Stimulated activated CD4-positive, alpha-beta T cell treated with anti-CD3 and anti-CD28 coated beads, Interleukin-1b, Interleukin-23, amount 100 ng/mL, for 4 hours (primary cell): Measurements from ENCODE around the gene CCL26.
A peak's percentile ranks its signal among the peaks of the same experiment; 100 is the strongest.
"Not testable (repeated sequence)": the region's sequence is repeated elsewhere in the genome, so short reads cannot be mapped to it uniquely, and the experiment has no call there.

ENCODE experiments used
- DNase-seq, 2 donors: peaks; one replicate each; pipeline ENCODE4 v3.0.0-alpha.2; 2020; ENCODE audit warnings: low read depth in 2 of 2

The CCL26 gene

DNA sequence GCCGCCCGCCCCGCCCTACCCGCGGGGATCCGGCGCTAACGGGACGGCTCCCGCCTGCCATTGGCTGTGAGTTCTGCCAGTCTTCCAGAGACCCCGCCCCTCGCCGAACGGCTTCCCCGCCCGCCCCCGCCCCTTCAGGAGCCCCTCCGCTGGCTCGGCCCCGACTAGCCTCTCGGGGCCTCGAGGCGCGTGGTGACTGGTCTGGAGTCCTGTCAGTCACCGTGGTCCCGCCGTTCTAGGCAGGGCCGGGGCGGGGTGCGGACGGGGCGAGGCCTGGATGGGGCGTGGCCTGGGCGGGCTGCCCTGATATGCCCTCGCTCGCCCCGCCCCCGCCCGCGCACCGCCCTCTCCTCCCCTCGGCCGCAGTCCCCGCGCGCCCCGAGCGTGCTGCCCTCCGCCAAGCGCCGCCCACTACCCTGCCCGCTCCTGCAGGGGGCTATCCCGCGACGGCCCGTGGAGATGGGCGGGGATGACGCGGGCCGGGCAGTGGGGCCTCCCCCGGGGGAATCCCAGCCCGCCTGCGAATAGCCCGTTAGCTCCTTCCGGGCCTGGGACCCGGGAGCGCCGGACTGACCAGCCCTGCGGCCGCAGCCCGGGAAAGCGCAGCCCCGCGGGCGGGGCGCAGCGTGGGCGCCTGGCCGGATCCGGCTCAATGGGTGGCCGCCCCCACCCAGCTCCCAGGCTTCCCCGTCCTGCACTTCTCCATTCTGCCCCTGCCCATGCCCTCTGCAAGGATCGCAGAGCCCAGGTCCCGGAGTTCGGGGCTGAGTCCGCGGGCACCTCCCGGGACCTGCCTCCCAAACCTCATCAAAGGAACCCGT is 32.8 kb downstream of the CCL26 start:
- DNase-seq, result peak; percentile 98 to 99

DNA sequence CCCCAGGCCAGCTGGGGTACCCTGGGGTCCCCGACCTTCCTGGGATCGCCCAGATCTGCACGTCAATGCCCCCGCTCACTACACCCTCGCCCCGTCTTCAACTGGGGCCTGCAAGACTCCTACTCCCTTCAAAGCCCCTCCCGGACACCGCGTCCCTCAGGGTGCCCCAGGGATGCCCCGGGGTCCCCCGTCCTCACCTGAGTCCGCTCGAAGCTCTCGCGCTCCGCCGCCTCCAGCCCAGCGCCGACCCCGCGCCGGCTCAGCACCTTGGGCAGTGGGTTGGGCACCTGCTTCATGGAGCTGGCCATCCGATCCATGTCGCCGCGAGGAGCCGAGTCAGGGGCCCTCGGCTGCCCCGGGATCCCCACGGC is 33.4 kb downstream of the CCL26 start, which contains the start of gene HIP1:
Gene HIP1 (minus strand): TSS at position 338 of the 371 bp plus-strand sequence. CDS start 21 bp downstream, at position 317.
- no peak for DNase-seq

DNA sequence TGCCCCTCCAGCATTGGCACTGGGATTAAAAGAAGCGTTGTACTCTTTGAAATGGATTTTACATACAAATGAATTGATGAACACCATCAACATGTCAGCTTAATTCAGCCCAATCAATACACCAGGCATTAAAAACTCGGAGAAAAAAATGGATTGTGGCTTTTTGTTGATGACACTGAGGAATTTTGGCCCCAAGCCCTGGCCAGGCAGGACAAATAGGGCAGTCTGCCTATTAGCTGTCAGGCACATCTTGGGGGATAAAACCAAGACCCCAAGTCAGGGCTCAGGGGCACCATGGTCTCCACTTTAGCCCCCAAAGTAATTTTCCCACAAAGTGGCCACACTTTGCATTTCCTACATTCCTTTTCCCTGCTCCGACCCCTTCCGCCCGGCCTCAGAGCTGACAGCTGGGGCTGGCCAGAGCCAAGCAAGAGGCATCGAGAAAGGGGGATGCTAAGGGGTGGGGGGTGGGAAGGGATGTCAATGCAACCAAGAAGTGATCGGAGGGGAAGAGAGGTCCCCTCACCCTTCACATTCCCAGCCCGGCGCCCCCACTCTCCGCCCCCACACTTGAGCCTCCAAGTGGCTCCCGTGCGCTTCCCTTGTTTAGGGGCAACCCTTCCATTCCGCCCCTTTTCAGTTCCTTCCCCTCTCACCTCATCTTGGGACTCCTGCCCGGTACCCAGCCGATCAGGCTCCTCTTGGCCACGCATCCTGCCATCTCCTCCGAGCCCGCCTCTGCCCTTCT is 34.0 kb downstream of the CCL26 start:
- DNase-seq, result no peak

DNA sequence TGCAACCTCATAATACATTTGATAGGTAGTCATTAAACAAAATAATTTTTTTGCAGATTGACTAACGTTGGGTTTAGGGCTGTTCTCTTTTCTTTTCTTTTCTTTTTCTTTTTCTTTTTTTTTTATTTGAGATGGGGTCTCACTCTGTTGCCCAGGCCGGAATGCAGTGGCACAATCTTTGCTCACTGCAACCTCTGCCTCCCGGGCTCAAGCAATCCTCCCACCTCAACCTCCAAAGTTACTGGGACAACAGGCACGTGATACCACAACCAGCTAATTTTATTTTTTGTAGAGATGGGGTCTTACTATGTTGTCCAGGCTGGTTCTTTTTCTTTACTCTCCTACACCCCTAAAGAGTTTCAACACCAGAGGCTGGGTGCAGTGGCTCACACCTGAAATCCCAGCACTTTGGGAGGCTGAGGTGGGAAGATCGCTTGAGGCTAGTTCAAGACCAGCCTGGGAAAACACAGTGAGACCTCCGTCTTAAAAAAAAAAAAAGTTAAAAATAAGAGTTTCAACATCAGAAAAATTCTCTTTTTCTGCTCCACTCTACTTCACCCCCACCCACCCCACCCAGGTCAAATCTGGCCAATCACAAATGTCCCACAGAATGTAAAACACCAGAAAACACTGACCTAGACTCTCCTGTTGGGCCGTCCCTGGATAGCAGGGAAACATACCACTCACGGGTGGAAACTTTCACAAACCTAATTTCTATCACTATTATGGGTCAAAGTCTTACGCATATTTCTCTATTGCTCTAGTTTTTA is 36.2 kb downstream of the CCL26 start:
- no peak for DNase-seq

DNA sequence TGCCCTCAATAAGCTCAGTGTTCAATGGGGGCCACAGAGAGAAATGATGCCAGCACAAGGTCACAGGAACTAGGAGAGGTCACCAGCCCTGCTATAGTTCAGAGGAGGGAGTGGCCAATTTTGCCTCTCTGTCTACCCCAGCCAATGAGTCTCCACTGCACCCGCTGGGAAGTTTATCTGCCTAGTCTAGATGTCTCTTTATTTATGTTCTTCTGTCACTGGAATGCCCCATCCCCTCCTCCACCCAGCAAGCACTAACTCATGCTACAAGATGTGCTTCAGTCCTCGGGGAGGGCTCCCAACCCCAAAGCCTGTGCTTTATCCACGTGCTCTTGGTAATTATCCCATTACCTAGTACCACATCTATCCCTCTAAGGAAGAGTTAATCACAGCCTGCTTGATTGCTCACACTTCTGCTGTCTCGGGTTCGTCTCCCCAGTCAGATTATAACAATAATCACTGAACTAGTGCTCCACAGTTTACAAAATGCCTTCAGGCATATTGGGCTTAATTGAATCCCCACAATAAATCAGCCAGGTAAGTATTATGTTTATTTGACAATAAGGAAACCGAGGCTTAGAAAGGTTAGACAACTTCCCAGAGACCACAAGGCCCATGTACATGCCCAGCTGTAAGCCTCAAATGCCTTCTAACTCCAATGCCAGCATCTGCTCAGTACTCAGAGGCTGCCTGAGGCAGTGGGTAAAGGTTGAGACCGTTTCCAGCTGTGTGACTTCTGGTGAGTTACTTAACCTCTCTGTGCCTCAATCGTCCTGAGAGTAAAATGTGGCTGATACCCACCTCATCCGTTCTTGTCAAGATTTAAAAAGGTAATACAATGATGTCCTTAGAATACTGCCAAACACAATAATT is 37.2 kb downstream of the CCL26 start:
- no peak for DNase-seq

DNA sequence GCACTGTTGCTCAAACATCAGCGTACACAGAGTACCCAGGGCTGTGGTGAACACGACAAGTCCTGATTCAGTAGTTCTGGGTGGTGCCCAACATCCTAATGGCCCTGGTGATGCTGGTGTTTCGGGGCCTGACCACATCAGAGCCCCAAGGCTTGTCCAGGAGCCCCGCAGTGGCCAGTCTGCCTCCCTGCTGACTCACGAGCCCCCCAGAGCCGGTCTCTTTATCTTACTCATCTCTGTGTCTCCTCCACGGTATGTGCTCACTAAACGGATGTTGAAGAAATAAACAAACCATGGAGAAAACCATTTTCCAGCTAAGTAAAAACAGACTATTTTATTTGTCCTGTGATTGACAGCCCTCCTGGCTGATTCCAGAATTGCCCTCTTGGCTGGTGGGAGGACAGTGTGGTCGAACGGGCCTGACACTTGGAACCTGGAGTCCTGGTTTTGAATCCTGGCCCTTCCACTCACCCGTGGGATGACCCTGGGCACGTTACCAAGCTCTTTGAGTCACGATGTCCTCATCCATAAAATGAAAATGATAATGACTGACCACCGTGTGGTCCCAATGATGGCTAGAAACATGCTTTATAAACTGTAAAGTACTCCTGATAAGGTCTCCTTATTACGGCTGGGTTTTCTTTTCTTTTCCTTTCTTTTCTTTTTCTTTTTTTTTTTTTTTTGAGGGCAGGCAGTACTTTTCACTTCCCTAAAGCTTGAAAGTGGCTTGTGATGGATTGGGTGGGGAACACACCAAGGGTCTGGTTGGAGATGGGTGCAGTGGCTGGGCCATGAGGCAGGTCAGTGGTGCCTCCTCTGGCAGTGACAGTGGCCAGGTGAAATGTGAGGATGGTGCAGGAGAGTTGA is 39.0 kb downstream of the CCL26 start:
- no peak for DNase-seq

DNA sequence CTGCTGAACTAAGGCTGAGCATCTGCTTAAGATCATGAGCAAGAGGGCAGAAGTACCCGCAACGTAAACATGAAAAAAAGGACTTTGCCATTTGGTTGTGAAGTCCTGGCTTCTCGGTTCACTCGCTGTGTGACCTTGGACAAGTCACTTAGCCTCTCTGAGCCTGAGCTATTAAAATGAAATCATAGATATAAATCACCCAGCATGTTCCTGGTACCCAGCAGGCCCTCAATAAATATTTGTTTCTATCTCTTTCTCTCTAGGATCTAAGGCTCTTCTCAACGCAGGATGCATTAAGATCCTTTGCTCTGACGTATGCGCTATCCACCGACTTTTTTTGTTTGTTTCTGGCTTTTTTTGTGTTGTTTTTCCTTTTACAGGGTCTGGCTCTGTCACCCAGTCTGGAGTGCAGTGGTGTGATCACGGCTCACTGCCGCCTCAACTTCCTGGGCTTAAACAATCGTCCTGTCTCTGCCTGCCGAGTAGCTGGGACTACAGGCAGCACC is 39.9 kb downstream of the CCL26 start:
- no peak for DNase-seq

DNA sequence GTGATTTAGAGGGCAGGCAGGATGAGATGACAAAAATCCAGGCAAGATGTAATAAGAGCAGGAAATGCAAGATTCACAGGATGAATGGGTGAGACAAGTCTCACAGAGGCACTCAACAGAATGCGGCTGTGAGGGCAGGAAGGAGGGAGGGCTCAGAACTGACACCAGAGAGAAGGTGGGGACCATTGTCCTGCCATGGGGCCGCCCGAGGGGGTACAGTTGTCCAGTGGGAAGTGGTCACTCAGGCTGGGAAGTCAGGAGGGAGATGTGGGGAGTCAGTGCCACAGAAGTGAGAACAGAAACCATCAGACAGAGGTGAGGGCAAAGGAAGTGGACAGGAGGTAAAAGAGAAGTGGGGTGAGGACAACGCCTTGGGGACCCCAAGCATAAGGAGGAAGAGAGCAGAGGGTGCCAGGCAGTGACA is 42.1 kb downstream of the CCL26 start:
- no peak for DNase-seq

DNA sequence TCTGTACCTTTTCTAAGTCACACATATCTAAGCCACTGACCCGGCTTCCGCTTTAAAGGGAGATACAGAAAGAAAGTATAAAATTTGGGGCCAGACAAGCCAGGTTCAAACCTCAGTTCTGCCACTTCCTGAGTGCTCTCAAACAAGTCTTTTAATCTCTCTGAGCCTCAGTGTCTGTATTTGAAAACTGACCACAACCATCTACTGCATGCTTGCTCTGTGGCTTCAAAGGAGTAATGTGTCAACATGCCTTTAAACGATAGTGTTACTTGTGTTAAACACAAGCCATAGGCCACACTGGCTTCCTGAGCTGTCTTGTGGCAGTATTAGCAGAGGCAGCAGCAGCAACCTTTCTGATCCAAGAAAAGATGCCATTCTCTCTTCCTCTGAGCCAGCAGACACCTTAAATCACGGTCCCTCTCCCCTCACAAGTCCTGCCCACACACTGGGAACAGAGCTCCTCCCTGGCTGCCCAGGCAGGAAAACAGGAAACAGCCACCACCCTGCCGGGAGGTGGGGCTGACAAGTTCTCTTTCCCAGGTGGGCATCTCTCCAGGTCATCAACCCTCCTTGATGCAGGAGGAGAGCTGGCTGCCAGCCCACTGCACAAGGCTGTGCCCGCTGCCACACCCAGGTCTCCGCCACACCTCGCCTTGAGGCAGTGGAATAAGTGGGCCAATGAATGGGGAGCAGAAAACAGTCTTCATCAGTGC is 44.0 kb downstream of the CCL26 start:
- no peak for DNase-seq

DNA sequence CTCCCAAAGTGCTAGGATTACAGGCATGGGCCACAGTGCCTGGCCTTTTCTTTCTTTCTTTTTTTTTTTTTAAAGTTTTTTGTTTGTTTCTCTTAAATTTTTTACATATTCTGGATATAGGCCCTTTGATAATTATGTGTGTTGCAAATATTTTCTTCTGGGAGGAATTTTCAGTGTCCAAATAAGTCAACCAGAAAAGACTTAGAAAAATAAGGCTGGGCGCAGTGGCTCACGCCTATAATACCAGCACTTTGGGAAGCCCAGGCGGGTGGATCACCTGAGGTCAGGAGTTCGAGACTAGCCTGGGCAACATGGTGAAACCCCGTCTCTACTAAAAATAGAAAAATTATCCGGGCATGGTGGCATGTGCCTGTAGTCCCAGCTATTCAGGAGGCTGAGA is 44.7 kb downstream of the CCL26 start:
- DNase-seq, result not testable (repeated sequence)

DNA sequence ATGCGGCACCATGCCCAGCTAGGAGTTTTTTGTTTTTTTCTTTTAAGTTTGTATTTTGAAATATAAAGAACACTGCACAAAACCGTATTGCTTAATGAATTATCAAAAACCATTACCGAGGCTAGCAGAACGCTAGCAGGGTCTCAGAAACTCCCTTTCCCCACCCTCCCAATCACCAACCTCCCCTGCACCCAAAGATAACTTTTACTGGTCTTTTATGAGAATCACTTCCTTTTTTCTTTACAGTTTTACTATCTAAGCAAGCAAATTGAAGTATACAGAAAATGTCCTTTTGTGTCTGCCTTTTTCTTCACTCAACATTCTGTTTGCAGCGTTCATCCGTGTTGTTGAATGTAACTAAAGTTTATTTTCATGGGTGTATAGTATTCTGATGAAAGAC is 46.7 kb downstream of the CCL26 start:
- DNase-seq, result no peak

DNA sequence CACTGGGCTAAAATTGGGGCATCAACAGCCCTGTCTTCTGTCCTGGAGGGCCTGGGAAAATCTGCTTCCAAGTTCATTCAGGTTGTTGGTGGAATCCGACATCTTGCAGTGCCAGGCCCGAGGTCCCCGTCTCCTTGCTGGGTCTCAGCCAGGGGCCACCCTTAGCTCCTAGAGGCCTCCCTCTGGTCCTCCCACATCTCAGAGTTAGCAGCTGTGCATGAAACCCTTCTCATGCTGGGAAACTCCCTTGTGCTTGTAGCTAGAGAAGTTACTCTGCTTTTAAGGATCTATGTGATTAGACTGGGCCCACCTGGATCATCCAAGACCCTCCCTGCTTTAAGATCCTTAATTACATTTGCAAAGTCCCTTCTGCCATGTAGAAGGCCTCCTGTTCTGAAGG is 48.6 kb downstream of the CCL26 start:
- no peak for DNase-seq

DNA sequence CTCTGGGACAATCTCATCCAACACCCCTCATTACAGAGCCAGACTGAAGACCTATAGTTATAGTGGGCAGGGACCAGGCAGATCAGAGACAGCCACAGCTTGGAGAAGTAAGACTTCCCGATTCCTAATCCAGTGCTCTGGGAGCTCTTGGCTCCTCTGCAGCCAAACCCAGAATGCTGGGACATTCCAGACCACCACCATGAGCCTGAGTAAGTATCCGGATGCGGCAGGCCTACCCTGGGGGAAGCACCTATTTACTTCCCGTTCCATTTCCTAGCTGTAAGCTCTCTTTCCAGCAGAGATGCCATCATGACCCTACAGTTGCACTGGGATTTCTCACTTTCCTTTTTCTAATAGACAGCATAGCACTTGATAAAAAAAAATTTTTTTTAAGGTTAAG is 49.6 kb downstream of the CCL26 start:
- DNase-seq, result no peak

DNA sequence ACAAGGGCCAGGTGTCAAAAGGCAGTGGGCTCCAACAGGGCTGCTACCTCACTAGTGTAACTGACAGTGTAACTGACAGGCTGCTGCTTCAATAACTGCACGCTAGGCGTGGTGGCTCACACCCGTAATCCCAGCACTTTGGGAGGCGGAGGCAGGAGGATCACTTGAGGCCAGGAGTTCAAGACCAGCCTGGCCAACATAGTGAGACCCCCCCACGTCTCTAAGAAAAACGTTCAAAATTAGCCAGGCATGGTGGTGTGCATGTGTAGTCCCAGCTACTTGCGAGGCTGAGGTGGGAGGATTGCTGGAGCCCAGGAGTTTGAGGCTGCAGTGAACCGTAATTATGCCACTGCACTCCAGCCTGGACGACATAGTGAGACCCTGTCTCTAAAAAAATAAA is 50.1 kb downstream of the CCL26 start:
- not testable (repeated sequence) for DNase-seq

DNA sequence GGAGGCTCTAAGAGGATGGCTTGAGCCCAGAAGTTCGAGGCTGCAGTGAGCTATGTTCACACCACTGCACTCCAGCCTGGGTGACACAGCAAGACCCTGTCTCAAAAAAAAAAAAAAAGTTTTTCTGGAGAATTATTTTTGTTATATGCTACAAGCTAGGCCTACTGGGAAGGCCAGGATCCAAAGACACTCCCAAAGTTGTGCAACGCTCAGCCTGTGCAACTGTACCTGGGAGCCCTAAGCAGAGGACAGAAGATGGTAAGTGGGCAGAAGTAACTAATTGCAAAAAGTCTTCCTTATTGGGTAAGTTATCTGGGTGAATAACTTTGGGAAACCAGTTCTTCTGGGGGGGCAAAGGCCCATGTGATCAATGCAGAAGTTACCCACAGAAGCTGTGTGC is 50.6 kb downstream of the CCL26 start:
- DNase-seq, result no peak

DNA sequence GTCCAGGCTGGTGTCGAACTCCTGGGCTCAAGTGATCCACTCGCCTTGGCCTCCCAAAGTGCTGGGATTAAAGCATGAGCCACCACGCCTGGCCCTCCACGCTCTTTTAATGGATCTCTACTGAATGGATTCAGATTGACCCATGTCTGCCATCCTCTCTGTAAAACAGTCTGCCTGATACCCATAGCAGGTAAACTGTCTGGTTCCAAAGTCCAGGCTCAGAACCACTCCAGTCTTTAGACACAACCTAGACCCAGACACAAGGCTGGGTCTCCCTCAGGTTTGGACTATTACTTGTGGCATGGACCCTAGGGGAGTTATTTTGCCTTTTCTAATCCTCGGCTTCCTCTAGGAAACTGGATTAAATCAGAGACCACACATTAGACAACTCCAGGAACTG is 52.4 kb downstream of the CCL26 start:
- DNase-seq, result no peak
